ENCODE data around the gene LDAH. TPM values are rescaled to one million over a fixed set of nuclear protein-coding genes. Genes with fewer than 3 reads are reported as not detected.

LDAH gene
- total and polyA plus RNA-seq, 2 donors (not counting 1 experiment from before 2014, with no cell fraction given) = 9.0 to 31.3 TPM

DNA sequence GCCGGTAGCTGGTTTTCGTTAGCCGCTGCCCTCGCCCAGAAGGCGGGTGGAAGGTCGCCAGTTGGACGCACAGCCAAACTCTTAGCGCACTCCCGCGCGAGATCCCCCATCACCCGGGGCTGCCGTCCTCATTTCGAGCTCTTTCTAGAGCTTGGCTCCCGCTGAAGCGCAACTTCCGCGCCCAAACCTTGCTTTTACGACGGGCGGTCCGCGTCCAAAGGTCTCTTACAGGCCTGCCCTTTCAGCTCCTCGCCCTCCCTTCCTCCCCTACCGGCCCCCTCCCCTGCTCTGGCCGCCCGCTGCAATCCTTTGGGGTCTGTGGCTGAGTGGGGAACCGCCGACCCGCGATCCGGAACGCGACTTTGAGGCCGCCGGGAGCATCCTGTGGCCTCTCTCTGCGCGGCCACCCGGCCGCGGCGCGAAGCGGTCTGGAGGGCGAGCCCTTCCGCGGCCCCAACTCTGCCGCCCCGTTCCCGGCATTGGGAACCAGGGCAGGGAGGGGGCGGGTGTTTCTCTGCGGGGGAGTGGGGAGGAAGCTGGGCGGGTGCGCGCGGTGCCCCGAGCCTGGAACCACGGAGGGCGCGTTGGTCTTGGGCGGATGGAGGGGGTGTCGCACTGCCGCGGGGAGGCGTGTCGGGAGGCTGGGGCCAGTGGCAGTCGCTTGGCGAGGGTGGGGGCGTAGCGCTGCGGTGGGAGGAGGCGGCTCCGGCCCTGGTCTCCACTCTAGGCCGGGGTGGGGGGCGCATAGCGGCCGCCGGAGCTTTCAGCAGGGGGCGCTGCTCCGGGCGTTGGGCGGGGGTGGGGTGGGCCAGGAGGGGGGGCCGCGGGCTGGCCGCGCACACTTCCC is 156.4 kb downstream of the LDAH start, which contains the start of gene GDF7:
Gene GDF7 (plus strand): TSS at position 841 of the 847 bp plus-strand sequence. CDS start 96 bp downstream, outside the sequence.
- Histone ChIP-seq H3K79me2 (ENCODE audit: control insufficient read depth, insufficient read depth, low read length) (peaks cover 3% of the 10 kb centered on the region), H3K27ac (ENCODE audit: low read length in 2 of 2) (peak within 1 kb of the TSS; percentile 47 to 61), H3K36me3 (replicated peaks in 1 of 2; ENCODE audit: control extremely low read depth in 1 of 2, control insufficient read depth in 1 of 2, extremely low read depth in 1 of 2, insufficient read depth in 2 of 2, low read length in 1 of 2) (peaks cover 0 to 8% of the 10 kb centered on the region in 2 experiments), H2AFZ (ENCODE audit: insufficient read depth, low read depth, low read length, poor library complexity, severe bottlenecking) (peak within 1 kb of the TSS; percentile 93), H3K9me3 (ENCODE audit: control extremely low read depth in 1 of 3, control insufficient read depth in 2 of 3, insufficient read depth in 1 of 3, low read length in 2 of 3) (peaks cover 0 to 28% (median 0%) of the 10 kb centered on the region in 3 donors), H3K27me3 (replicated peaks in 1 of 4; ENCODE audit: control extremely low read depth in 1 of 4, control insufficient read depth in 3 of 4, insufficient read depth in 4 of 4, low read length in 3 of 4) (peaks cover 0 to 85% (median 25%) of the 10 kb centered on the region in 4 experiments), H4K20me1 (ENCODE audit: control insufficient read depth, insufficient read depth, low read length, poor library complexity, severe bottlenecking) (no peaks in the 10 kb centered on the region), H3K4me3 (ENCODE audit: control extremely low read depth in 1 of 5, extremely low read depth in 1 of 5, insufficient read depth in 1 of 5, low read depth in 2 of 5, low read length in 4 of 5) (peak within 1 kb of the TSS in 4 of 5 experiments; percentile 57 to 80 (median 64)), H3K9ac (ENCODE audit: low read length) (peak within 1 kb of the TSS; percentile 84), H3K4me1 (ENCODE audit: control insufficient read depth in 2 of 2, insufficient read depth in 2 of 2, low read length in 2 of 2) (peaks cover 35 to 64% of the 10 kb centered on the region in 2 donors), H3K4me2 (replicated peaks; ENCODE audit: low read depth, low read length, poor library complexity, severe bottlenecking) (peak within 1 kb of the TSS; percentile 99)
- ChIA-PET CTCF (interaction anchor here (0.8 to 8.9 kb wide), 14 partner anchors 10 to 298 kb away, joined by 3 to 139 read pairs (median 5); partner anchors contain the start of genes HS1BP3, LDAH and RHOB), POLR2A (interaction anchor here (1.4 to 3.3 kb wide), 5 partner anchors 10 to 219 kb away, joined by 4 to 74 read pairs (median 11); partner anchors contain the start of genes HS1BP3, LDAH and RHOB)
- peak; percentile 88 for TF ChIP-seq EZH2 (IDR thresholded peaks at IDR 0.05; ENCODE audit: borderline replicate concordance, insufficient read depth, low read depth, low read length, poor library complexity, severe bottlenecking)
- TF ChIP-seq, protein P1, sequence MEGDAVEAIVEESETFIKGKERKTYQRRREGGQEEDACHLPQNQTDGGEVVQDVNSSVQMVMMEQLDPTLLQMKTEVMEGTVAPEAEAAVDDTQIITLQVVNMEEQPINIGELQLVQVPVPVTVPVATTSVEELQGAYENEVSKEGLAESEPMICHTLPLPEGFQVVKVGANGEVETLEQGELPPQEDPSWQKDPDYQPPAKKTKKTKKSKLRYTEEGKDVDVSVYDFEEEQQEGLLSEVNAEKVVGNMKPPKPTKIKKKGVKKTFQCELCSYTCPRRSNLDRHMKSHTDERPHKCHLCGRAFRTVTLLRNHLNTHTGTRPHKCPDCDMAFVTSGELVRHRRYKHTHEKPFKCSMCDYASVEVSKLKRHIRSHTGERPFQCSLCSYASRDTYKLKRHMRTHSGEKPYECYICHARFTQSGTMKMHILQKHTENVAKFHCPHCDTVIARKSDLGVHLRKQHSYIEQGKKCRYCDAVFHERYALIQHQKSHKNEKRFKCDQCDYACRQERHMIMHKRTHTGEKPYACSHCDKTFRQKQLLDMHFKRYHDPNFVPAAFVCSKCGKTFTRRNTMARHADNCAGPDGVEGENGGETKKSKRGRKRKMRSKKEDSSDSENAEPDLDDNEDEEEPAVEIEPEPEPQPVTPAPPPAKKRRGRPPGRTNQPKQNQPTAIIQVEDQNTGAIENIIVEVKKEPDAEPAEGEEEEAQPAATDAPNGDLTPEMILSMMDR (IDR thresholded peaks at IDR 0.05) = peak; percentile 48
- peaks cover 14% of the 10 kb centered on the region for H3K27me3 Mint-ChIP-seq
- WGBS (ENCODE audit: insufficient coverage) = under 1% methylated on average over 67 of the region's 86 CpGs
- peaks cover 35% of the 10 kb centered on the region for H3K4me1 Mint-ChIP-seq
- no peaks in the 10 kb centered on the region for H3K9me3 Mint-ChIP-seq (ENCODE audit: insufficient read depth)
- intact Hi-C loops (cut with micrococcal nuclease) = loop anchor here (1.0 kb wide), 2 partner anchors 10 to 15 kb away; partner anchors contain the start of gene HS1BP3
- ATAC-seq (ENCODE audit: low read depth) = peak; percentile 82
- H3K4me3 Mint-ChIP-seq = peak within 1 kb of the TSS; percentile 95
- DNase-seq = peak; percentile 87
- peak within 1 kb of the TSS; percentile 94 for H3K27ac Mint-ChIP-seq
